ENCODE results near the gene ACTR6.
A peak's percentile ranks its signal among the peaks of the same experiment; 100 is the strongest.
"Not testable (repeated sequence)": the region's sequence is repeated elsewhere in the genome, so short reads cannot be mapped to it uniquely, and the experiment has no call there.

The ACTR6 gene

DNA sequence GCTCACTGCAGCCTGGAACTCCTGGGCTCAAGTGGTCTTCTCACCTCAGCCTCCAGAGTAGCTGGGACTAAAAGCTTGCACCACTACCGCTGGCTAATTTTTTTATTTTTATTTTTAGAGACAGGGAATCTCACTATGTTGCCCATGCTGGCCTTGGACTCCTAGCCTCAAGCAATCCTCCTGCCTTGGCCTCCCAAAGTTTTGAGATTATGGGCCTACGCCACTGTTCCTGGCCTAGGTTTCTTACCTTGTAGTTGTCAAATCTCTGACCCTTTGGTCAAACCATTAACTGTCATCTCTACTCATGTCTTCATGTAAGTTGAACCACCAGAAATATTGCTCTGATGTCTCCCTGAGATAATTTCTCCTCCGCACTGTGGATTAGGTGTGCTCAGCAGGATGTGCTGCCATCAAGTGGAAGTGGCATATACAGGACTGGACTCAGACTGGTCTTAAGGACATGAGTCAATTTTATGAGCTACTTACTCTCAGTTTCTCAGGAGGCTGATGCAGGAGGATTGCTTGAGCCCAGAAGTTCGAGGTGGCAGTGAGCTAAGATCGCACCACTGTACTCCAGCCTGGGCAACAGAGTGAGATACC, 28.5 kb downstream of the ACTR6 start:
- Histone ChIP-seq H3K9me3 (replicated peaks in 1 of 11) (no peaks in the 10 kb centered on the region), H3K9ac (0 out of 22 replicates have a peak overlapping the region, but pooled peaks of 1 of the 11 experiments have one; percentile 8), H4K20me1 (no peaks in the 10 kb centered on the region), H3K27me3 (no peaks in the 10 kb centered on the region), H3K36me3 (peaks cover 18 to 26% (median 19%) of the 10 kb centered on the region in 11 experiments), H3K4me3 (no peak overlapping the region), H3K4me2 (peak overlapping the region in 1 of 11 experiments; percentile 26; a peak in 2 of 22 replicates), H3K27ac (peak overlapping the region in 1 of 11 experiments; percentile 26; a peak in 1 of 22 replicates), H3K4me1 (peaks cover 0 to 11% (median 4%) of the 10 kb centered on the region in 10 experiments; a peak in 11 of 20 replicates)
- no peak for TF ChIP-seq Cebpa-rat (IDR thresholded peaks at IDR 0.05)

DNA sequence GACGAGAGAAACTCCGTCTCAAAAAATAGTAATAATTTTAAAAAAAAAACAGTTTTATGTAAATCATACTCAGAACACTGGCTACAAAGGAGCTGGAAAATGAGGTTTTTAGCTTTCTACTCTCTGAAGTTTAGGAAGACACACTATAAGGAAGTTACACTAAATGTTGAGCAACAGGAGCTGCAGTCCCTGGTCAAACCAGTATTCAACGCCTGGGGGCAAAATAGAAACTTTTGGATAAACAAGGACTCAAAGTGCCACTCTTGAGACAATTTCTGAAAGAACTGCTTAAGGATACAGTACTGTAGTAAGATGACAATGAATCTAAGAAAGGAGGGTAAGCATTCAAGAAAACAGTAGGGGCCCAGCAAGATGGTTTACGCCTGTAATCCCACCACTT, 29.3 kb downstream of the ACTR6 start:
- peaks cover 11 to 18% (median 12%) of the 10 kb centered on the region in 11 experiments; a peak in 21 of 22 replicates for H3K36me3 ChIP-seq
- 0 out of 22 replicates have a peak overlapping the region, but pooled peaks of 2 of the 11 experiments have one; percentile 3 to 8 for H3K9ac ChIP-seq
- no peaks in the 10 kb centered on the region for H4K20me1 ChIP-seq
- no peaks in the 10 kb centered on the region for H3K27me3 ChIP-seq
- no peaks in the 10 kb centered on the region for H3K9me3 ChIP-seq (replicated peaks in 1 of 11)
- no peak for TF ChIP-seq Cebpa-rat (IDR thresholded peaks at IDR 0.05)
- H3K27ac ChIP-seq, result peak overlapping the region in 1 of 11 experiments; percentile 26; a peak in 1 of 22 replicates
- H3K4me3 ChIP-seq, result no peak overlapping the region
- H3K4me1 ChIP-seq, result peaks cover 0 to 11% (median 4%) of the 10 kb centered on the region in 10 experiments; a peak in 11 of 20 replicates
- H3K4me2 ChIP-seq, result peak overlapping the region in 4 of 11 experiments; percentile 10 to 26 (median 16); a peak in 3 of 22 replicates

GRCh38 chr12:100231873-100232272, 31.3 kb downstream of the ACTR6 start:
- H3K4me2 ChIP-seq; H3K9me3 ChIP-seq (replicated peaks in 1 of 11); H3K27ac ChIP-seq: not testable (repeated sequence)

GRCh38 chr12:100234166-100234565, 33.6 kb downstream of the ACTR6 start:
- Histone ChIP-seq H3K36me3 (no peaks in the 10 kb centered on the region), H4K20me1 (no peaks in the 10 kb centered on the region), H3K9me3 (replicated peaks in 1 of 11) (no peaks in the 10 kb centered on the region), H3K27ac (no peak overlapping the region), H3K4me2 (no peak overlapping the region), H3K9ac (no peak overlapping the region), H3K27me3 (no peaks in the 10 kb centered on the region), H3K4me1 (peaks cover 0 to 11% (median 4%) of the 10 kb centered on the region in 10 experiments; a peak in 11 of 20 replicates), H3K4me3 (no peak overlapping the region)
- TF ChIP-seq Cebpa-rat (IDR thresholded peaks at IDR 0.05), result no peak

More at GRCh38 chr12:100231873-100232272, 31.3 kb downstream of the ACTR6 start:
- not testable (repeated sequence) for H3K36me3 ChIP-seq, H4K20me1 ChIP-seq, H3K27me3 ChIP-seq, H3K4me3 ChIP-seq, H3K9ac ChIP-seq
- H3K4me1 ChIP-seq, result peaks cover 0 to 11% (median 4%) of the 10 kb centered on the region in 10 experiments; a peak in 11 of 20 replicates

DNA sequence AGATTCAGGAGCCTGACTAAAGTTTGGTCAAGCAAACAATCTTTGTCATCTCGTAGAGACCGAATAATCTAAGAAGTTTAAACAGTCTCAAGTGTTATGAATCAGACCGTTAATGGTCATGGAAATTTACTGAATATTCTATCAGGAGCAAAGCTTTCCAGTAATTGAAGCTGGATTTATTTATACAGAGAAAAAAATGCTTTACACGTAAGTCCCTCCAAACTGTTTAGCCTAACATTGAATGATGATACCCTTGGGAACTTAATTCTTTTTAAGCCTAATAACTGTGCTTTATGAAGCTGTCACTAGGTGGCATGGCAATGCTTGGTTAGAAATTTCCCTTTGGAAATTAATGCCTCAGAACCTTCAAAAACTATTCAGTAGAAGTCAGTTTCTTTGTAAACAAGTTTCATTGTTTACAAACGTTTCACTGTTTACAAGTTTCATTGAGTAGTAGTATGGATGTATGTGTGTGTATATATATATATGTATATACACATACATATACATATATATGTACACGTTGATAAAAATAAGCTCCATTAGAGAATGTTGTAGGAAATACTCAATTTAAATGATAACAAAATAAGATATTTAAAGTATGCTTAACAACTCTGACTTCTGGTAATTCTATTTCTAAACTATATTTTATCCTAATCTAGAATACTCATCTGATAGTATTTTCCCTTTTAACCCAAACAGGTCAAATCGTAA, 34.1 kb downstream of the ACTR6 start:
- H3K9ac ChIP-seq, result no peak overlapping the region
- no peak overlapping the region for H3K4me2 ChIP-seq
- H3K4me1 ChIP-seq, result peaks cover 0 to 6% (median 2%) of the 10 kb centered on the region in 10 experiments; a peak in 10 of 20 replicates
- no peaks in the 10 kb centered on the region for H3K9me3 ChIP-seq (replicated peaks in 1 of 11)
- H3K4me3 ChIP-seq, result no peak overlapping the region
- no peak for TF ChIP-seq Cebpa-rat (IDR thresholded peaks at IDR 0.05)
- H3K27me3 ChIP-seq, result no peaks in the 10 kb centered on the region
- no peaks in the 10 kb centered on the region for H3K36me3 ChIP-seq
- H4K20me1 ChIP-seq, result no peaks in the 10 kb centered on the region
- no peak overlapping the region for H3K27ac ChIP-seq

DNA sequence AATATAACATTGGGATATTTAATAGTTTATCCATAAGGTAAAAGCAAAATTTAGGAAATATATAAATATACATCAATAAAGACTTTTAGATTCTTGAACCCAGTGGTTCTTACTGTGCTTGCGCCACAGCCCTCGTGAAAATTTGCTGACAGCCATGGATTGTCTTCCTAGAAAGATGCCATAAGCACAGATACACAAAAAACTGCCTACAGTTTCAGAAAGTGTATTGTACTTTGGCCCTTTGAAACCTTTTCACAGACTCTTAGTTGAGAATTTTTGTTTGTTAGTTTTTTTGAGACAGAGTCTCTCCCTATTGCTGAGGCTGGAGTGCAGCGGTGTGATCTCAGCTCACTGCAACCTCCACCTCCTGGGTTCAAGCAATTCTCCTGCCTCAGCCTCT, 38.2 kb downstream of the ACTR6 start:
- Histone ChIP-seq H3K4me1 (no peaks in the 10 kb centered on the region), H3K36me3 (no peaks in the 10 kb centered on the region), H3K27me3 (no peaks in the 10 kb centered on the region), H3K9ac (no peak overlapping the region), H3K27ac (no peak overlapping the region), H3K9me3 (replicated peaks in 1 of 11) (no peaks in the 10 kb centered on the region), H3K4me2 (no peak overlapping the region), H4K20me1 (no peaks in the 10 kb centered on the region), H3K4me3 (no peak overlapping the region)
- no peak for TF ChIP-seq Cebpa-rat (IDR thresholded peaks at IDR 0.05)

DNA sequence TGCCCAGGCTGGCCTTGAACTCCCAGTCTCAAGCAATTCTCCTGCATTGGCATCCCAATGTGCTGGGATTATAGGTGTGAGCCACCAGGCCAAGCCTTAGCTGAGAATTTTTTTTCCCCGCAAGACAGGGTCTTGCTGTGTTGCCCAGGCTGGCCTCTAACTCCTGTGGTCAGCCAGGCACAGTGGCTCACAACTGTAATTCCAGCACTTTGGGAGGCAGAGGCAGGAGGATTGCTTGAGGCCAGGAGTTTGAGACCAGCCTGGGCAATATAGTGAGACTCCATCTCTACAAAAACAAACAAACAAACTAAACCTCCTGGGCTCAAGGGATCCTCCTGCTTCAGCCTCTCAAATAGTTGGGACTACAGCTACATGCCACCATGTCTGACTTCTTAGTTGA, 39.0 kb downstream of the ACTR6 start:
- TF ChIP-seq Cebpa-rat (IDR thresholded peaks at IDR 0.05), result no peak
- Histone ChIP-seq H4K20me1 (no peaks in the 10 kb centered on the region), H3K9me3 (replicated peaks in 1 of 11) (no peaks in the 10 kb centered on the region), H3K4me2 (no peak overlapping the region), H3K9ac (no peak overlapping the region), H3K27ac (no peak overlapping the region), H3K4me3 (no peak overlapping the region), H3K27me3 (no peaks in the 10 kb centered on the region), H3K36me3 (no peaks in the 10 kb centered on the region), H3K4me1 (no peaks in the 10 kb centered on the region)

DNA sequence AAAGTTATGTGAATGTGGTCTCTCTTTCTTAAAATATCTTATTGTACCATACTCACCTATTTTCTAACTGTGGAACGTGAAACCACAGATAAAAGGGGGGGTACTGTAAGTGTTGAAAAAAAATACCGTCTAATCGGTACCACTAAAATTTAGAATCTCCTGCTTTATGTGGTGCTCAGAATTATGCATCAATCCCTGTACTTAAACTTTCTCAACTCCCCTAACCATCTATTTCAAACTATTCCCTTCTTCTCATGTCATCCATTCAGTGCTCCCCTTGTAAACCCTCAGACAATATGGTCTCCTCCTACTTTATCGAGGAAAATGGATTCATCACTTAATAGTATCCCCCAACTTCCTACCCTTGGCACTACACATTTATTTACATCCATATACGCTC, 42.5 kb downstream of the ACTR6 start:
- no peak for TF ChIP-seq Cebpa-rat (IDR thresholded peaks at IDR 0.05)
- Histone ChIP-seq H3K9me3 (replicated peaks in 1 of 11) (no peaks in the 10 kb centered on the region), H3K27me3 (no peaks in the 10 kb centered on the region)

DNA sequence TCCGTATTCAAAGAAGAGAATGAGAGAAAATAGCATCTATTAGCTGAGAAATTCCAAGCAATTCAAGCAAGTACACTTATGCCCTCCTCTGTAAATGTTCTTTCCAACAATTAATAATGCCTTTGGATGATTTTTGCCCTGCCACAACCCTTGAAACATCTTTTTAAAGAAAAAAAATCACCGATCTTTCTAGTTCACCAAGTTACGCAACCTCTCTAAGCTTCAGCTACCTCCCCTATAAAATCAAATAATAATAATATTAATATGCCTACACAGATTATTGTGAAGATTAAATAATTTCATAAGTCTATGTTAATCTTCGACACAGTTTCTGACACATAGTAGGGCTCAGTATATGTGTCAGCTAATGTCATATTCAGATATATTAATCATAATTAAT, 47.1 kb downstream of the ACTR6 start:
- H4K20me1 ChIP-seq, result no peaks in the 10 kb centered on the region
- H3K27me3 ChIP-seq, result no peaks in the 10 kb centered on the region
- no peaks in the 10 kb centered on the region for H3K36me3 ChIP-seq
- no peaks in the 10 kb centered on the region for H3K9me3 ChIP-seq (replicated peaks in 1 of 11)
- H3K27ac ChIP-seq, result no peak overlapping the region
- H3K9ac ChIP-seq, result no peak overlapping the region
- peaks cover 0 to 12% (median 0%) of the 10 kb centered on the region in 10 experiments; a peak in 5 of 20 replicates for H3K4me1 ChIP-seq
- H3K4me2 ChIP-seq, result no peak overlapping the region
- TF ChIP-seq Cebpa-rat (IDR thresholded peaks at IDR 0.05), result no peak
- H3K4me3 ChIP-seq, result no peak overlapping the region

More for the DNA sequence above, 42.5 kb downstream of the ACTR6 start:
- H3K4me3 ChIP-seq, result no peak overlapping the region
- H3K4me1 ChIP-seq, result peaks cover 0 to 7% (median 0%) of the 10 kb centered on the region in 10 experiments; a peak in 2 of 20 replicates
- H4K20me1 ChIP-seq, result no peaks in the 10 kb centered on the region
- H3K4me2 ChIP-seq, result no peak overlapping the region
- no peak overlapping the region for H3K9ac ChIP-seq
- no peak overlapping the region for H3K27ac ChIP-seq
- no peaks in the 10 kb centered on the region for H3K36me3 ChIP-seq
